HG03066 (cell line): ENCODE results near the gene GOLGA8G.
"Not testable (repeated sequence)": the region's sequence is repeated elsewhere in the genome, so short reads cannot be mapped to it uniquely, and the experiment has no call there.

Experiments
- ATAC-seq: cut with Tn5 transposase; IDR thresholded peaks from one replicate; pipeline ENCODE4 v1.9.1; 2021; ENCODE audit warnings: low read depth; ENCODE audit not compliant: unreplicated experiment

Gene GOLGA8G, protein sequence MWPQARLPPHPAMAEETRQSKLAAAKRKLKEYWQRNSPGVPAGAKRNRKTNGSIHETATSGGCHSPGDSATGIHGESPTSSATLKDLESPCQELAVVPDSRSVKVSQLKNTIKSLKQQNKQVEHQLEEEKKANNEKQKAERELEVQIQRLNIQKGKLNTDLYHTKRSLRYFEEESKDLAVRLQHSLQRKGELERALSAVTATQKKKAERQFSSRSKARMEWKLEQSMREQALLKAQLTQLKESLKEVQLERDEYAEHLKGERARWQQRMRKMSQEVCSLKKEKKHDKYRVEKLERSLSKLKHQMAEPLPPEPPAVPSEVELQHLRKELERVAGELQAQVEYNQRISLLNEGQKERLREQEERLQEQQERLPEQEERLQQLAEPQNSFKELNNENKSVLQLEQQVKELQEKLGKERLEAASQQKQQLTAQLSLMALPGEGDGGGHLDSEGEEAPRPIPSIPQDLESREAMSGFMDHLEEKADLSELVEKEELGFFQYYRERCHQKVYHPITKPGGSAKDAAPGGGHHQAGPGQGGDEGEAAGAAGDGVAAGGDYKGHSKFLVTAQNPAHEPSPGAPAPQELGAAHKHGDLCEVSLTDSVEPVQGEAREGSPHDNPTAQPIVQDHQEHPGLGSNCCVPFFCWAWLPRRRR

DNA sequence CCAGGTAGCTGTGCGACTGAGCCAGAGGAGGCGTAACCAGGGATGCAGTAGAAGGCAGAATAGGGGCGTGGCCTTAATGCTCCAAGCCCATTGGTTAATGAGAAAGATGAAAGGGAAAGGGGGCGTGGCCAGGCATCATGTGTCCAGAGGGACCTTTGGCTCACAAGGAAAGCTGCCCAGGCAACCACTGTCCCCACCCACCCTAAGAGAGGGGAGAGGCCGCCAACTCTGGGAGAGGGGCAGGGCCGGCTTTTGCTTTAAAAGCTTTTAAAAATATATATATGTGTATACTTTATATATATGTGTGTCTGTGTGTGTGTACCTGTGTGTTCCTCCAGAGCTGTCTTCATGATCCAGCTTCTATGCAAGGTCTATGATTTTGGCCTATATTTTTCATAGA lies at the start of gene GOLGA8G:
Gene GOLGA8G, minus strand, starts transcription at position 18 of the 400 bp plus-strand sequence. CDS start 62 bp downstream, outside the sequence.
- ATAC-seq = not testable (repeated sequence)

DNA sequence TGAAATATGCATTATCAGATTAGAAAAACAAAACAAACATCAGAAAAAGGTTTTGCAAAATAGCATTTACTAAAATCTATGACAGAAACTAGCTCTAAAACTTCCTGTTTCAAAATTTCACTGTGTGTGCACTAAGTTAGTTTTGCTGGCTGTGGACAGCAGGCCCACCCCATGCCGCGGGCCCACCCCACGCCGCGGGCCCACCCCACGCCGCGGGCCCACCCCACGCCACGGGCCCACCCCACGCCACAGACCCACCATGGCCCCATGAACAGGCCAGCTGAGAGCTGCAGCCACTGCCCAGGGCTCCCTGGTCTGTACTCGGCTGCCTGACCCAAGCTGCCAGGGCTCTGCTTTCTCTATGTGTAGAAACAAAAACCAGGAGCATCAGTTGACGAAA lies 40.6 kb upstream of the GOLGA8G start:
- not testable (repeated sequence) for ATAC-seq

DNA sequence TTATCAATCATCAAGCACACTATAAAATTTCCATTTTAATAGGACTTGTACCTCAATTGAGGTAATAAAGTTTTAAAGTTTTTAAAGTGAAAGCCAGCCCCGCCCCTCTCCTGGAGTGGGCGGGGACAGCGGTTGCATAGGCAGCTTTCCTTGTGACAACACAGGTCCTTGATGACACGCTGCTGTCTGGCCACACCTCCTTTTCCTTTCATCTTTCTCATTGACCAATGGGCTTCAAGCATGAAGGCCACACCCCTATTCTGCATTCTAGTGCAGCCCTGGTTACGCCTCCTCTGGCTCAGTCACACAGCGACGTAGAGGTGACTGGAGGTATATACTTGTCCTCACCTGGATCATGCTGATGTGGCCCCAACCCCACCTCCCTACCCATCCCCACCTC lies 20.5 kb upstream of the GOLGA8G start, which contains the start of gene GOLGA6L25:
Gene GOLGA6L25, plus strand, starts transcription at position 301 of the 400 bp plus-strand sequence. Its CDS starts 61 bp downstream, at position 362.
- ATAC-seq = not testable (repeated sequence)

GRCh38 chr15:28515208-28515607 lies 17.6 kb downstream of the GOLGA8G start:
- ATAC-seq = not testable (repeated sequence)

DNA sequence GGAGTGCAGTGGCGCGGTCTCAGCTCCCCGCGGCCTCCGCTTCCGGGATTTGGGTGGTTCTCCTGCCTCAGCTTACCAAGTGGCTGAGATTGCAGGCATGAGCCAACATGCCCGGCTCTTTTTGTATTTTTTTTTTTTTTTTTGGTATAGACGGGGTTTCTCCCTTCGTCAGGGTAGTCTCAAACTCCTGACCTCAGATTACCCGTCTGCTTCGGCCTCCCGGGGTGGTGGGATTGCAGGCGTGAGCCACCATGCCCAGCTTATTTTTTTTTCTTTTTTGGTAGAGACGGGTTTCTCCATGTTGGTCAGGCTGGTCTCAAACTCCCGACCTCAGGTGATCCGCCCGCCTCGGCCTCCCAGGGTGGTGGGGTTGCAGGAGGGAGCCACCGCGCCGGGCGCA lies 18.6 kb downstream of the GOLGA8G start:
- not testable (repeated sequence) for ATAC-seq

- ATAC-seq = not testable (repeated sequence)
Observed at GRCh38 chr15:28508217-28508889, 24.4 kb downstream of the GOLGA8G start.

DNA sequence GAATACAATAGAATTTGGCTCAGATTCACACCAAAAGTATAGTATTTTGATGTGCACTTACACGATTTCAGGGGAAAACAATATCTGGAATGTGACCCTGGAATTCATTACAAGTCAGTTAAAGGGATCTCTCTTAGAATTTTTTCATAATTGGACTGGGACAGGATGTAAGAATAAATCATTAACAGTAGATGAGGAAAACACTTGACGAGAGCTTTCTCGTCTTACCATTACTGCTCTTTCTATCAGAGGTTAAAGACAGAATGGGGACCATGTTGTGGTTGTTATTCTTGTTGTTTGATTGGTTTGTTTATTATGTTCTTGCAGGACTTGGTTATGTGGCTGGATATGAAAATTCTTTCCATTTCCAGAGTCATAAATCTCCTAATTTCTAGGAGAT lies 51.4 kb downstream of the GOLGA8G start:
- ATAC-seq = not testable (repeated sequence)
